ENCODE results near the gene MAP7D2.

MAP7D2 gene

DNA sequence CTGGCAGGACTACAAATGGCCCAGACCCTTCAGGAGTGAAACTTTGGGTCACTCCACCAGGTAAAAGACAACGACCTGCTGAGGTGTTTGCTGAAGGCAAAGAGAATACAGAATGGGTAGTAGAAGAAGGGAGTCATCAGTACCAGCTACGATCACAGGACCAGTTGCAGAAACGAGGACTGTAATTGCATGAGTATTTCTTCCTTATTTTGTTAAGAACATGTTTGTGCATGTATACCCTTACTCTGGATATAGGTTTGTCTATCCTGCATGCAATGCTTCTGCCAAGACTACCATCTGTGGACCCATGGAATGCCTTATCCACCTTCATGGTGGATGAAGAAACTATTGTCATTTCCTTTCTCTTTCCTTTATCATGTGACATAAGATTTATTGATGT is 77.7 kb downstream of the MAP7D2 start:
- DNase-seq, result no peak
- no peak for ATAC-seq

- no peak for DNase-seq
These were observed 79.5 kb downstream of the MAP7D2 start for GRCh38 chrX:20037186-20037585.

DNA sequence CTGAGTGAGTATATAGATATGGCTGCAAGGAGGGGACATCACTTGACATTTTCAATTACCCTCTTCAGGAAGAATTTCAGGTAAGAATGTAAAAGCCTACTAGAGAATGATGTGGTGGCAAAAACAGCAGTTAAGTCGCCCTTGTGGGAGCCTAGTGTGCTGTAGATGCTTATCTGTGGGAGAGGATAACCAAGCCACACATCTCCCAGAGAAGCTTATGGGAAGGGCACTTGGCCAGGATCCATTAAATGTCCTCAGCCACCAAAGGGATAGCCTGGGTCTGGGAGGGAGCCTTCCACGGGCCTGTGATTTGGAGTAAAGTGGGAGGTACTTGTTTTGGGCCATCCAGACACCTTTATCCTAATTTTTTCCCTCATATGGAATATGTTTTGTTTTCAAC is 84.5 kb downstream of the MAP7D2 start:
- DNase-seq (no peak), ATAC-seq (no peak)

More at GRCh38 chrX:20037186-20037585, 79.5 kb downstream of the MAP7D2 start:
- no peak for ATAC-seq

DNA sequence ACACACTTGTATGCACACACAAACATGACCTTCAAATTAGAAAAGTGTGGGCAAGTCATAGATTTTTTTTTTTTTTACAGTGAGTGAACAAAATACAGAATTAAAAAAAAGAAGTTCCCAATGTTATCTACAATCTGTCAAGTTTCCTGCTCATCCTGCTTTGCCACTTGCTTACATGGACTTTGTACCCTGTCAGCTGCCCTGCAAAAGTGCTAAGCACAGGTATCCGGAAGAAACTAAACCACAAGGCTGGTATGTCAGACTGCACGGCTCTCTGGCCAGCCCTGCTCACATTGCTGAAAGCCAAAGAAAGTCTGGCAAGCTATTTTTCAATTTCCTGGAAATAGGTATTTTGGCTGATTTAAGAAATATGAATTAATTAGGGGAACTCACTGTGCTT is 87.0 kb downstream of the MAP7D2 start:
- ATAC-seq, result no peak

DNA sequence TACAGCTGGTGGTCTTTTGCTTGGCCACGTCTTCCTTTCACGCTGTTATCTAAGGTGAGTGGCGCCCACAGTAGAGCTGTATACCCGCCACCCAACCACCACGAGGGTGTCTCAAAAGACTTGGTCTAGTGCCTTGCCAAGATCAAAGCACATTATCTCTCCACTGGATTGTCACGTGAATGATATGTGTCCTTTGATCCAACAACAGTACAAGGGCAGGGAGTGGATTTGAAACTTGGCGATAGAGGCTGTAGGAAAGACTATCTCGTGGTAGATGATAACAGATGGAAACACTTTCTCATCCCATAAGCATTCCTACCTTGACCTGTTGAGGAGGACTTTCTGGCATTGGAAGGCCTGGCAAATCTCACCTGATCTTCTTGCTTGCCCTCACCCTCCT is 88.1 kb downstream of the MAP7D2 start:
- ATAC-seq, result no peak
- no peak for DNase-seq

More for the DNA sequence above, 87.0 kb downstream of the MAP7D2 start:
- DNase-seq, result no peak

DNA sequence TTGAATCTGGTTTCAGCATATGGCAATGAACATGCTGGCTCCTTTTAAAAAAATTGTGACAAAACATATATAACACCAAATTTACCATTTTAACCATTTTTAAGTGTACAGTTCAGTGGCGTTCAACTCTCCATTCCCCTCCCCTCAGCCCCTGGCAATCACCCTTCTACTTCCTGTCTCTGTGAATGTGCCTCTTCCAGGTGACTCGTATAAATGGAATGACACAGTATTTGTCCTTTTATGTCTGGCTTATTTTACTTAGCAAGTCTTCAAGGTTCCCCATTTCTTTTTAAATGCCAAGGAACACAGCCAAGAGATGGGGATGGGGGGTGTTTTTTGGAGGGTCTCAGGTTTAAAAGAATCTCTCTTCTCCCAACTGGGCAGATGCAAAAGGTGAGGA is 90.4 kb downstream of the MAP7D2 start:
- DNase-seq, result no peak
- no peak for ATAC-seq

DNA sequence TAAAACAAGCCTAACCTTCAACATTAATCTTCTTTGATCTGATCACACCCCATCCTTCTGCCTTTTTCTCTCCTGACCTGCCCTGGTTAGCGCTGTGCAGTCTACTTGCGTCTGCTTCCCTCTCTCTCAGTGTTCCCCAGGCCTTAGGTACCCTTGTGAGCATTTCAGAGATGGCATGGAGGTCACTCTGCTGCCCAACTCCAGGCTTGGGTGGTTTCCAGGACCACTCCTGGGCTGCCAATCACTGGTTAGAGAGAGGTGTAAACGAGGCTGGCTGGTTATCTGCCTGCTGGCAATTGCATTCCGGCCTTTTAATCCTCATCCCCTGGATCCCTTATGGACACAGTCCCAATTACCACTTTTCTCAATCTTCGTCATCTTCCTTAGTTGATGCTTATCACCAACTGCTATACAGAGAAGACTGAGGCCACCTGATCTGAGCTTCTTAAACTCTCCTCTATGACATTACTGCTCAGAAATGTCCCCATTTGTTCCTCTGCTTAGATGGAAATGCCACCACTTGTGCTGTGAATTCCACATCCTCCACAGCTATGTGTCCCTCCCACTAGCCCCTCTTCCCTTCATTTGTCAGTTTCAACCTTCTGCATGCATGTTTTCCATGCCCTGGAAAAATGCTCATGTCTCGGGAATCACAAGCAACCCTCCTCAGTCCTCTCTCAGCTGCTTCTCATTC is 96.9 kb downstream of the MAP7D2 start:
- ATAC-seq (no peak), DNase-seq (no peak)

- DNase-seq (no peak), ATAC-seq (no peak)
These were observed 100.1 kb downstream of the MAP7D2 start for GRCh38 chrX:20016616-20016945.

- ATAC-seq, result no peak
These were observed 100.6 kb downstream of the MAP7D2 start for GRCh38 chrX:20015945-20016615.

GRCh38 chrX:20015422-20015821 is 101.3 kb downstream of the MAP7D2 start:
- ATAC-seq (no peak), DNase-seq (no peak)

More at GRCh38 chrX:20015945-20016615, 100.6 kb downstream of the MAP7D2 start:
- no peak for DNase-seq

- ATAC-seq, result no peak
- no peak for DNase-seq
These were observed 105.1 kb downstream of the MAP7D2 start for GRCh38 chrX:20011608-20012007.

DNA sequence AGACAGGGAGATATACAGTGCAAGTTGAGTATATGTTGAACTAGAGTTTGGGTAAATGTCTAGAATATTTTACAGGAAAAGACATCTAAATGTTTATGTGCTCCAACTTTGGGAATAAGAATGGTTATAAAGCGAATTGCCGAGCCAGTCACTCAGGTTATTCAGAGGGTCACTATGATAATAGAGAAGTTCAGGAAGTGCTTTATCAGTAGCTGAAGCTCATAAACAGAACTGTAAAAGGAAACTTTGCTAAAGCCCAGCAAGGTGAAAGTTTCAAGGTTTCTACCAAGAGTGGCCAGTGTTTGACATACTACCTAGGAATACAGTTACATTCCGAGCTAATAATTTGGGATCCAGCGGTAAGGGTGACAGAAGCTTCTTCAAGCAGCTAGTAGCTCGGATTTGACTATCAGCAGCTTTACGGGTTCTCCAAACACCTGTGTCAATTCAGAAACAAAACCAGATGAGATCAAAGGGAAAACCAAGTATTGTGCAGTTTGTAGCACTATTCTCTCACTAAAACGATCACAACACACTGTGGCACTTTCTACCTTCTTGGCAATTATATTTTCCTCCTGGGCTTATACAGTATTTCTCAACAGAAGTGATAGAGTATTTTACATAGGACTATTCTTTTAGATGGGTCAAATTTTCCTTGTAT is 108.6 kb downstream of the MAP7D2 start:
- DNase-seq, result no peak
- no peak for ATAC-seq

- no peak for ATAC-seq
- DNase-seq, result no peak
These were observed 110.8 kb downstream of the MAP7D2 start for GRCh38 chrX:20005883-20006282.

GRCh38 chrX:20001588-20001987 is 115.1 kb downstream of the MAP7D2 start:
- DNase-seq, result no peak

GRCh38 chrX:19991350-19991718 is 125.4 kb downstream of the MAP7D2 start:
- no peak for DNase-seq
- no peak for ATAC-seq

More at GRCh38 chrX:20001588-20001987, 115.1 kb downstream of the MAP7D2 start:
- no peak for ATAC-seq

- ATAC-seq (peak; percentile 99), DNase-seq (peak; percentile 91)
These were observed 126.0 kb downstream of the MAP7D2 start, which contains the start of gene BCLAF3 for GRCh38 chrX:19990556-19991349. Gene BCLAF3 (minus strand): TSS chrX:19991061. CDS start chrX:19970264, 20,797 bp downstream.

GRCh38 chrX:19990151-19990555 is 126.6 kb downstream of the MAP7D2 start:
- ATAC-seq (peak; percentile 5), DNase-seq (no peak)

DNA sequence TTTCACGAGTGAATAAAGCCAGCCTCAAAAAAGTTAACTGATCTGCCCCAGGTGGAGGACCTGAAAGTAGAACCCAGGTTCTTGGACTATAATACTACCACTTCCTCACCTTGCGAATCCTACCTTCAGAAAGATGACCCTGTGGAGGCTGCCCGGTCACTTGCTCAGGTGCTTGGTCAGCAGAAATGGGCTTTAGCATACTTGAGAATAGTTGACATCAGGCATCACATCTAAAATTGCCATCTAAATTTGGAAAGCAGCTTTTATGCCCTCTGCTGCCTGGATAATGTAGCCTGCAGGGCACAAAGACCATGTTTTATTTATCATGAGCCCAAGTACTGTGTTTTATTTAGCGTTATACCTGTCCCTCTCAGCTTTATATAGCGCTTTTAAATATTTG is 128.9 kb downstream of the MAP7D2 start:
- DNase-seq (no peak), ATAC-seq (no peak)

DNA sequence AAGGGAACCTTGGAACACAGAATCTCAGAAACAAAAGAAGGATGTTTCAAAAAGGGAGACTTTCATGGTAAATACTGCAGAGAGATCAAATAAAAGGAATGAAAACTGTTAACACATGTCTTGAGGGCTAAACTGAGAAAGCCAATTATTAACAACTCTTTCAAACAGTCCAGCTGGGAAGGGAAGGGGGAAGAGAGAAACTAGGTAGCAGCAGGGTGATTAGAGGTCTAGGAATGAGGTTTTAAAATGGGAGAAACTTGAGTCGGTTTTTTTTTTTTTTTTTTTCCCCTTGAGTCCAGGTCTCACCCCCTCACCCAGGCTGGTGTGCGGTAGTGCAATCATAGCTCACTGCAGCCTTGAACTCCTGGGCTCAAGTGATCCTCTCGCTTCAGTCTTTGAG is 130.2 kb downstream of the MAP7D2 start:
- DNase-seq (no peak), ATAC-seq (no peak)

DNA sequence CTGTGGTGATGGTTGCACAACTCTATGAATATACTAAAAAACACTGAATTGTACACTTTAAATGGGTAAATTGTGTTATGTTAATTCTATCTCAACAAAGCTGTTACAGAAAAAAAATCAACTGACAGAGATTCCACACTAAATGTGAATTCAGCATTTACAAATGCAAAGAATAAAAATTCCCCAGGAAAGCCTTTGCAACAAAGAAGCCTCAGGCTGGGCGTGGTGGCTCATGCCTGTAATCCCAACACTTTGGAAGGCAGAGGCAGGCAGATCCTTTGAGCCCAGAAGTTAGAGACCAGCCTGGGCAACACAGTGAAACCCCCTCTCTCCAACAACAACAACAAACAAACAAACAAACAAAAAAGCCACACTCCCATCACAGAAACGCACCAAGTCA is 134.8 kb downstream of the MAP7D2 start:
- no peak for ATAC-seq

DNA sequence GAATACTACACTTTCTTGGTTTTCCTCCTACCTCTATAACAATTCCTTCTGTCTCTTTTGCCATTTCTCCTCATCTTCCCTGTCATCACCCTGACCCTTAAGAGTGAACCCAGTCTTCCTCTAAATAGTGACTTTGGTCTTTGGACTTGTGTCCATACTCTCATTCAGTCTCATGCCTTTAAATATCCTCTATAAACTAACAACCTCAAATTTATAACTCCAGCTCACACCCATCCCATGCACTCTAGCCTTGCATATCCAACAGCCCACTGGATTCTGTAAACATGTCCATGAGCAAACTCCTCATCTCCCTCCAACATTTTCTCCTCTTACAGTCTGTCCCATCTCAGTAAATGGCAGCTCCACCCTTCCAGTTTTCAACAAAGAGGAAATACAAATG is 140.9 kb downstream of the MAP7D2 start:
- ATAC-seq, result no peak
- no peak for DNase-seq

More for the DNA sequence above, 134.8 kb downstream of the MAP7D2 start:
- DNase-seq, result no peak

DNA sequence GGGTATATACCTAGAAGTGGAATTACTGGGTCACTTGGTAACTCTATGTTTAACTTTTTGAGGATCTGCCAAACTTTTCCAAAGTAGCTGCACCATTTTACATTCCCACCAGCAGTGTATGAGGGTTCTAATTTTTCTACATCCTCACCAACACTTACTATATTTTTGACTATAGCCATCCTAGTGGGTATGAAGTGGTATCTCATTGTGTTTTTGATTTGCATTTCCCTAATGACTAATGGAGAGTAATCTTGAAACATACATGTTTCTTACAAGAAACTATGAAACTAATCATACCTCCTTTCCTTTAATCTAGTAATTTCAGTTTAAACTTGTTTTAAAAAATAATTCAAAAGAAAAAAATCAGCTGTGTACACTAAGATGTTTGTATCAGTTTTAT is 143.7 kb downstream of the MAP7D2 start:
- DNase-seq, result no peak
- no peak for ATAC-seq

- no peak for ATAC-seq
These were observed 148.4 kb downstream of the MAP7D2 start for GRCh38 chrX:19968276-19968675.

More at GRCh38 chrX:19968276-19968675, 148.4 kb downstream of the MAP7D2 start:
- no peak for DNase-seq
